Retinal pigment epithelial cell (primary cell): ENCODE measurements around the gene METTL3.

ENCODE experiments used
- DNase-seq: peaks from one replicate; pipeline ENCODE4 v3.0.0-alpha.2; 2010; ENCODE audit warnings: low read depth
- H3K4me3 ChIP-seq: 2 replicates; pipeline ENCODE4 v1.5.1; 2011; ENCODE audit warnings: mild to moderate bottlenecking, low read length, control low read depth, moderate library complexity
- CTCF ChIP-seq: conservative IDR thresholded peaks from 2 replicates; pipeline ENCODE4 v1.5.1; 2011; ENCODE audit warnings: low read depth, low read length, control low read depth, inconsistent platforms

The METTL3 gene

GRCh38 chr14:21525962-21526671, 15.0 kb upstream of the METTL3 start, which contains the start of gene SALL2:
SALL2 (minus strand) TSS chr14:21526346; CDS start chr14:21526127, 219 bp downstream.
- TF ChIP-seq CTCF: no peak
- H3K4me3 ChIP-seq: peak within 1 kb of the TSS; percentile 77
- DNase-seq: peak; percentile 49

- TF ChIP-seq CTCF: no peak
- no peak for DNase-seq
- peak overlapping the region; percentile 77 for H3K4me3 ChIP-seq
These were observed 14.4 kb upstream of the METTL3 start for GRCh38 chr14:21525571-21525961.

DNA sequence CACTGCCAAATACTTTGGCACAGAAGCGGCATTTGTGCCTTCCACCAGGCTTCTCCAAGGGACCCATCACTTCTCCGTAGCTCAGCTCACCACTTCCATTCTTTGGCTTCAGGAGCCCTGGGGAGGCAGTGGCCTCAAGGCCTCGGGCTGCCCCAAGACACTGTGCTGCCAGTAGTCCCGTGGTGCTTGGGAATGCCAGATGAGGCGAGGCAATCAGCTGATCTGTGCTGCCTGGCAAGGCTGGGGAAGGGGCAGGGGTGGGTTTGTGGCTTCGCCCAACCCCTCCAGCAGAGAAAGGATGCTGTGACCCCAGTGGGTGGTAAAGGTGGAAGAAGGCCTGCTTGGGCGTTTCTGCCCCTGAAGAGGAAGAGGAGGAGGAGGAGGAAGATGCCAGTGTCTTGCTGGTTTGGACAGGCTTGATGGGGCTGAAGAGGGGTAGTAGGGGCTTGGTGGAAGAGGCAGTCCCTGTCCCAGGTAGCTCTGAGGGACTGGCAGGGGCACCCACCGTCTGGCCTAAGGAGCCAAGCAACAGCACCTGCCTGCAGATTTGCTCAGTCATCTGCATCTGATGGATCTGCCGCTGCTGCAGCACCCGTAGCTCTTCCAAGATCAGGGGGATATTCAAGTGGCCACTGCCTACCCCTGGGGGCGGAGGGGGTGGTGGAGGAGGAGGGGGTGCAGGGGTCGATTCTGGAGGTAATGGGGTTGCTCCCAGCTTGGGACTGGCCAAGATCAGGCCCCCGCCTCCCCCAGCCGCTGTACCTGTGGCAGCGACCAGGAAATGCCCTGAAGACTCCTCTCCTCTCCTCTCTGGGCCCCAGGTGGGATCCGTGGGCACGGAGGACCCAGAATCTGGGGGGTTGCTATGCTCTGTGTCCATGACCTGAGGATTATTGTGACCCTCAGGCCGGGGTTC, 13.7 kb upstream of the METTL3 start:
- DNase-seq: no peak
- TF ChIP-seq CTCF: no peak
- peak overlapping the region; percentile 77 for H3K4me3 ChIP-seq

DNA sequence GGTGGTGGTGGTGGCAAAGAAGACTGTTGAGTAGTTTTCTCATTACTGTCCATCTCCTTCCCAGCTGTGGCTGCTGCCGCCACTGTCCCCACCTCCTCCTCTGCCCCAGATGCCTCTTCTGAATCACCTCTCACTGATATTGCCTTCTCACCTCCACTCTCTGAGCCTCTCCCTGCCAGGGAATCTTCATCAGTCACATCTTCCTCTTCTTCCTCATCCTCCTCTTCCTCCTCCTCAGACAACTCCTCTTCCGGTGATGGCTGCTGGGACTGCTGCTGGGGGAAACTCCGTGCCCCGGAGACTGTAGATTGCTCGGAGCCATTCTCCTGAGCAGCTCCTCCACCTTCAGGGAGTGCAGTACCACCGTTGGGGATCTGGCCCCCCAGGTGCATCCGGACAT, 12.1 kb upstream of the METTL3 start:
- H3K4me3 ChIP-seq: no peak overlapping the region
- no peak for TF ChIP-seq CTCF
- DNase-seq: no peak

GRCh38 chr14:21521501-21521900, 10.4 kb upstream of the METTL3 start:
- no peak overlapping the region for H3K4me3 ChIP-seq
- TF ChIP-seq CTCF: no peak
- DNase-seq: no peak

DNA sequence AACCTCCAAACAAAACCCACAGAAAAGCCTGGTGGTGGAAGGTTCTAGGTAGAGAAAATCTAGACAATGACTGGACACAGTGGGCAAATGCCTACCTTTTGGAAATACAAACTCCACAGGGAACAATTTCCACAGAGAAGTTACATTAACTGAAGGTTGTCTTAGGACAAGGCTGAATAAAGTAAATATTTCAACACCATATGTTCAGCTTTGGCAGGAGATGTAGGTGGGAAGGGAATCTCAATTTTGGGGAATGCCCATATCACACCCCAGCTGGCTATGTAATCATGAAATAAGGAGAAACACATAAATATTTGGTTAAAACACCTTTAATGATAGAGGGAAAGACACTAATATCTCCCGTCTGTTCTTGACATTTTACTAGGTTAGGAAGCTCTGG, 9.6 kb upstream of the METTL3 start:
- TF ChIP-seq CTCF: no peak
- no peak overlapping the region for H3K4me3 ChIP-seq
- no peak for DNase-seq
